HepG2 (cell line): ENCODE data around the gene SNU13. TPM values are rescaled to one million over a fixed set of nuclear protein-coding genes. Genes with fewer than 3 reads are reported as not detected.
A peak's percentile ranks its signal among the peaks of the same experiment; 100 is the strongest.

Source experiments
- ATAD3A ChIP-seq: sonication (generic); formaldehyde crosslinking; IDR thresholded peaks from 2 replicates; pipeline ENCODE4 v1.4.0; 2020; ENCODE audit warnings: missing genetic modification reagents
- BRF2 ChIP-seq: sonication (generic); formaldehyde crosslinking; IDR thresholded peaks from 2 replicates; pipeline ENCODE4 v1.8.1; 2022; ENCODE audit warnings: mild to moderate bottlenecking, missing genetic modification reagents
- DNMT3B ChIP-seq: conservative IDR thresholded peaks from 2 replicates; pipeline ENCODE4 v1.6.1; 2016; ENCODE audit warnings: missing biosample characterization, control low read depth
- E2F1 ChIP-seq: sonication (generic); formaldehyde crosslinking; IDR thresholded peaks from 2 replicates; pipeline ENCODE4 v1.5.0; 2020; ENCODE audit warnings: missing genetic modification reagents
- HDAC6 ChIP-seq: fragments of 200-600 bp; sonication (generic); IDR thresholded peaks from 2 replicates; pipeline ENCODE4 v1.7.0; 2017; ENCODE audit warnings: mild to moderate bottlenecking, antibody characterized with exemption, low read length, low read depth
- HHEX ChIP-seq: IDR thresholded peaks from 2 replicates; pipeline ENCODE4 v1.6.1; 2016; ENCODE audit warnings: control low read depth
- HMGA1 ChIP-seq: sonication (generic); formaldehyde crosslinking; conservative IDR thresholded peaks from 2 replicates; pipeline ENCODE4 v1.4.0; 2020; ENCODE audit warnings: missing genetic modification reagents
- JUND ChIP-seq: sonication (generic); formaldehyde crosslinking; IDR thresholded peaks from 2 replicates; pipeline ENCODE4 v1.8.0; 2022; ENCODE audit warnings: mild to moderate bottlenecking, missing genetic modification reagents
- MYC ChIP-seq: sonication (generic); formaldehyde crosslinking; IDR thresholded peaks from 2 replicates; pipeline ENCODE4 v1.9.0; 2021; ENCODE audit warnings: missing genetic modification reagents, borderline replicate concordance
- PCBP2 ChIP-seq: fragments of 200-400 bp; formaldehyde crosslinking; optimal IDR thresholded peaks from 2 replicates; pipeline ENCODE3; 2018; ENCODE audit warnings: low read length, low read depth; ENCODE audit not compliant: poor library complexity, severe bottlenecking
- PHF5A ChIP-seq: IDR thresholded peaks from one replicate; pipeline ENCODE4 v1.6.1; 2018; ENCODE audit warnings: low read depth, missing genetic modification reagents; ENCODE audit not compliant: unreplicated experiment
- SAP130 ChIP-seq: IDR thresholded peaks from 2 replicates; pipeline ENCODE4 v1.6.1; 2016; ENCODE audit warnings: low read depth
- SKI ChIP-seq: fragments of 450-650 bp; IDR thresholded peaks from one replicate; pipeline ENCODE4 v1.6.1; 2018; ENCODE audit warnings: mild to moderate bottlenecking; ENCODE audit not compliant: partially characterized antibody
- SOX5 ChIP-seq: IDR thresholded peaks from 2 replicates; pipeline ENCODE4 v1.6.1; 2016; ENCODE audit warnings: borderline replicate concordance
- TRIM22 ChIP-seq: fragments of 450-650 bp; IDR thresholded peaks from 2 replicates; pipeline ENCODE4 v1.6.1; 2017
- ZBTB39 ChIP-seq: sonication (generic); formaldehyde crosslinking; IDR thresholded peaks from 2 replicates; pipeline ENCODE4 v1.5.0; 2020; ENCODE audit warnings: missing genetic modification reagents
- ZMYM4 ChIP-seq: sonication (generic); formaldehyde crosslinking; IDR thresholded peaks from 2 replicates; pipeline ENCODE4 v1.8.1; 2023; ENCODE audit warnings: mild to moderate bottlenecking, missing genetic modification reagents
- ZNF24 ChIP-seq: fragments of 450-650 bp; IDR thresholded peaks from 2 replicates; pipeline ENCODE4 v1.6.1; 2017; ENCODE audit warnings: antibody characterized with exemption, mild to moderate bottlenecking
- ZNF274 ChIP-seq: sonication (generic); formaldehyde crosslinking; IDR thresholded peaks from 2 replicates; pipeline ENCODE4 v1.5.1; 2020; ENCODE audit warnings: mild to moderate bottlenecking, missing genetic modification reagents
- ZNF329 ChIP-seq: sonication (generic); formaldehyde crosslinking; IDR thresholded peaks from 2 replicates; pipeline ENCODE4 v1.9.0; 2021; ENCODE audit warnings: low read depth, mild to moderate bottlenecking, missing genetic modification reagents
- ZNF512B ChIP-seq: sonication (generic); formaldehyde crosslinking; IDR thresholded peaks from 2 replicates; pipeline ENCODE4 v1.5.1; 2020; ENCODE audit warnings: missing genetic modification reagents, mild to moderate bottlenecking, borderline replicate concordance
- ZNF614 ChIP-seq: IDR thresholded peaks from 2 replicates; pipeline ENCODE4 v1.6.1; 2018; ENCODE audit warnings: missing biosample characterization, missing genetic modification reagents, inconsistent platforms, borderline replicate concordance
- polyA plus RNA-seq, 8 experiments: library from polyadenylated mRNA; depleted of rRNA in 3 of 8; stranded (reverse) in 7 of 8; unstranded in 1 of 8; fragments of >200 nt; fragmentation: Illumina TruSeq in 4 of 8; extraction: Trizol in 4 of 8; gene quantifications; 2 replicates each; pipeline versions ENCODE4 v1.2.1 to v1.2.3, GENCODE V29; 2011 to 2016; ENCODE audit warnings: low read depth in 4 of 8, missing spikeins in 1 of 8, mixed read lengths in 1 of 8; ENCODE audit not compliant: insufficient read depth in 1 of 8
- total RNA-seq, 5 experiments: library from RNA; depleted of rRNA; stranded (reverse); fragments of >200 nt; fragmentation: Illumina TruSeq; extraction: Trizol; gene quantifications; 2 replicates each; pipeline ENCODE4 v1.2.3, GENCODE V29; 2016; ENCODE audit warnings: low read depth in 1 of 5

SNU13 gene
- total and polyA plus RNA-seq, 2 of the 13 experiments (the other 11 are each of a cell fraction or from before 2014, with no cell fraction given): 203 to 287 TPM

GRCh38 chr22:41688365-41689211 lies at the start of gene SNU13 (continued):
- 0 out of 2 replicates have a peak, but pooled peaks have one; percentile 29 for TF ChIP-seq BRF2 (CRISPR knock-in tag)
- peak; percentile 61; the same call in 1 of the 2 replicates for TF ChIP-seq ZNF614 (CRISPR knock-in tag)
- no peak for TF ChIP-seq HDAC6
- TF ChIP-seq TRIM22: no peak
- TF ChIP-seq JUND (CRISPR knock-in tag): peak; percentile 49; the same call in 1 of the 2 replicates
- no peak for TF ChIP-seq DNMT3B (CRISPR knock-in tag)
- no peak for TF ChIP-seq SKI
- no peak for TF ChIP-seq ZNF24
- peak; percentile 63; the same call in 1 of the 2 replicates for TF ChIP-seq ZMYM4 (CRISPR knock-in tag)
- TF ChIP-seq SAP130 (CRISPR knock-in tag): peak; percentile 97
- peak; percentile 36; the same call in 1 of the 2 replicates for TF ChIP-seq ZNF274
- TF ChIP-seq ZNF329 (CRISPR knock-in tag): no peak
- no peak for TF ChIP-seq HHEX (CRISPR knock-in tag)
- no peak for TF ChIP-seq ZNF512B (CRISPR knock-in tag)
- peak; percentile 81 for TF ChIP-seq E2F1 (CRISPR knock-in tag)
- TF ChIP-seq PCBP2: no peak
- peak; percentile 58; the same call in 1 of the 2 replicates for TF ChIP-seq ZBTB39 (CRISPR knock-in tag)
- peak; percentile 81 for TF ChIP-seq PHF5A (CRISPR knock-in tag)
- TF ChIP-seq MYC (CRISPR knock-in tag): peak; percentile 92
- no peak for TF ChIP-seq ATAD3A (CRISPR knock-in tag)
- TF ChIP-seq SOX5 (CRISPR knock-in tag): peak; percentile 19; the same call in 1 of the 2 replicates
- no peak for TF ChIP-seq HMGA1 (CRISPR knock-in tag)
- TF ChIP-seq, all 625 proteins: peak for 269
